A549 (cell line): ENCODE measurements around the gene RNF213.

Experiments
- CEBPB ChIP-seq, 2 experiments: fragments of >200 bp in 1 of 2; sonication (Bioruptor Twin) in 1 of 2; formaldehyde crosslinking in 1 of 2; IDR thresholded peaks; 2 replicates each; pipeline ENCODE4 v1.6.1; 2012 to 2016
- CHD2 ChIP-seq: fragments of 150-350 bp; IDR thresholded peaks from 2 replicates; pipeline ENCODE4 v1.6.1; 2014; ENCODE audit warnings: low read length; ENCODE audit not compliant: partially characterized antibody
- HOXA7 ChIP-seq: fragments of 250-450 bp; sonication (Bioruptor Pico); IDR thresholded peaks from 2 replicates; pipeline ENCODE4 v1.5.0; 2020; ENCODE audit warnings: mild to moderate bottlenecking, moderate library complexity
- MAFK ChIP-seq: fragments of 450-650 bp; IDR thresholded peaks from 2 replicates; pipeline ENCODE4 v1.6.1; 2014; ENCODE audit not compliant: partially characterized antibody
- POLR2A ChIP-seq: IDR thresholded peaks from 2 replicates; pipeline ENCODE4 v1.6.1; 2012; ENCODE audit warnings: mild to moderate bottlenecking, low read length
- TF ChIP-seq, protein P1 (sequence below): fragments of >200 bp; sonication (Bioruptor Twin); formaldehyde crosslinking; IDR thresholded peaks from 3 replicates; pipeline ENCODE4 v1.5.1; 2016
- TF ChIP-seq, protein P2 (sequence below): IDR thresholded peaks from 2 replicates; pipeline ENCODE4 v1.6.1; 2012

DNA sequence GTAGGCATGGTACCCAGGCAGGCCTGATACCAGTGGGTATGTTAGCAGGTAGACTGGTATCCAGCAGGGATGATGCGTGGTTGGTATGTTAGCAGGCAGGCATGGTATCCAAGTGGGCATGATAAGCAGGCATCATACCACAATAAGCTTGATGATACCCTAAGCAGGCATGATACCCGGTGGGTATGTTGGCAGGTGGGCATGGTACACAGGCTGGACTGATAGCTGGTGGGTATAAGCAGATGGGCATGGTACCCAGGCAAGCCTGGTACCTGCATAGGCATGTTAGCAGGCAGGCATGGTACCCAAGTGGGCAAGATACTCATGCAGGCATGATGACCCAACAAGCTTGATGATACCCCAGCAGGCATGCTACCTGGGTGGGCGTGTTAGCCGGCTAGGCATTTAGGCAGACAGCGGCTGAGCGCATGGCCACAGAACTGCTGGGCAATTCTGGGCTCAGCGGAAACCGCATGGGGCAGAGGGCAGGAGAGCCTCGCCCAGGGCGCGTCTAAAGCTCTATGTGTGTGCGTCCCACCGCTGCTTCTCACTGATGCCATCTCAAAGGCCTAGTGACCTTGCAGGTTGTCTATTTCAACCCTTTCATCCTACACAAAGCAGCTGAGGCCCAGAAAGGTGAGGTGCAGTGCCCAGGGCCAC is 42.8 kb upstream of the RNF213 start:
- TF ChIP-seq HOXA7 (CRISPR knock-in tag) (no peak), CHD2 (no peak), CEBPB (IDR thresholded peaks at IDR 0.05) (no peak), POLR2A (no peak), MAFK (no peak)
- TF ChIP-seq, protein P1, sequence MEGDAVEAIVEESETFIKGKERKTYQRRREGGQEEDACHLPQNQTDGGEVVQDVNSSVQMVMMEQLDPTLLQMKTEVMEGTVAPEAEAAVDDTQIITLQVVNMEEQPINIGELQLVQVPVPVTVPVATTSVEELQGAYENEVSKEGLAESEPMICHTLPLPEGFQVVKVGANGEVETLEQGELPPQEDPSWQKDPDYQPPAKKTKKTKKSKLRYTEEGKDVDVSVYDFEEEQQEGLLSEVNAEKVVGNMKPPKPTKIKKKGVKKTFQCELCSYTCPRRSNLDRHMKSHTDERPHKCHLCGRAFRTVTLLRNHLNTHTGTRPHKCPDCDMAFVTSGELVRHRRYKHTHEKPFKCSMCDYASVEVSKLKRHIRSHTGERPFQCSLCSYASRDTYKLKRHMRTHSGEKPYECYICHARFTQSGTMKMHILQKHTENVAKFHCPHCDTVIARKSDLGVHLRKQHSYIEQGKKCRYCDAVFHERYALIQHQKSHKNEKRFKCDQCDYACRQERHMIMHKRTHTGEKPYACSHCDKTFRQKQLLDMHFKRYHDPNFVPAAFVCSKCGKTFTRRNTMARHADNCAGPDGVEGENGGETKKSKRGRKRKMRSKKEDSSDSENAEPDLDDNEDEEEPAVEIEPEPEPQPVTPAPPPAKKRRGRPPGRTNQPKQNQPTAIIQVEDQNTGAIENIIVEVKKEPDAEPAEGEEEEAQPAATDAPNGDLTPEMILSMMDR = no peak
- TF ChIP-seq, protein P2, sequence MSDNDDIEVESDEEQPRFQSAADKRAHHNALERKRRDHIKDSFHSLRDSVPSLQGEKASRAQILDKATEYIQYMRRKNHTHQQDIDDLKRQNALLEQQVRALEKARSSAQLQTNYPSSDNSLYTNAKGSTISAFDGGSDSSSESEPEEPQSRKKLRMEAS = no peak
